ENCODE results near the gene CARMIL1. TPM values are rescaled to one million over a fixed set of nuclear protein-coding genes. Genes with fewer than 3 reads are reported as not detected.

CARMIL1 gene
- polyA plus RNA-seq (ENCODE audit: insufficient read length), result 2.4 TPM

- DNase-seq, result peak; percentile 90
These were observed at the start of gene CARMIL1 for GRCh38 chr6:25278914-25279747. Gene CARMIL1, plus strand, starts transcription at chr6:25279374. Its CDS starts 422 bp downstream, at chr6:25279796.

GRCh38 chr6:25229671-25230321 lies 49.4 kb upstream of the CARMIL1 start:
- no peak for DNase-seq

- DNase-seq, result peak; percentile 59
These were observed 46.7 kb upstream of the CARMIL1 start for GRCh38 chr6:25232479-25232878.

GRCh38 chr6:25233226-25233625 lies 45.9 kb upstream of the CARMIL1 start:
- DNase-seq, result no peak

- DNase-seq, result no peak
These were observed 41.6 kb upstream of the CARMIL1 start for GRCh38 chr6:25237579-25237978.

- DNase-seq, result no peak
These were observed 40.1 kb upstream of the CARMIL1 start for GRCh38 chr6:25239059-25239458.

- no peak for DNase-seq
These were observed 39.7 kb upstream of the CARMIL1 start for GRCh38 chr6:25239498-25239897.

GRCh38 chr6:25242567-25242966 lies 36.6 kb upstream of the CARMIL1 start:
- DNase-seq, result no peak

GRCh38 chr6:25244865-25245264 lies 34.3 kb upstream of the CARMIL1 start:
- DNase-seq, result no peak

GRCh38 chr6:25248123-25248522 lies 31.1 kb upstream of the CARMIL1 start:
- no peak for DNase-seq

GRCh38 chr6:25249133-25249532 lies 30.0 kb upstream of the CARMIL1 start:
- DNase-seq, result no peak

- no peak for DNase-seq
These were observed 28.3 kb upstream of the CARMIL1 start for GRCh38 chr6:25250878-25251277.

- DNase-seq, result no peak
These were observed 27.7 kb upstream of the CARMIL1 start for GRCh38 chr6:25251426-25251825.

GRCh38 chr6:25253351-25253750 lies 25.8 kb upstream of the CARMIL1 start:
- no peak for DNase-seq

- DNase-seq, result no peak
These were observed 24.5 kb upstream of the CARMIL1 start for GRCh38 chr6:25254671-25255070.

GRCh38 chr6:25257686-25258348 lies 21.4 kb upstream of the CARMIL1 start:
- no peak for DNase-seq

GRCh38 chr6:25259756-25260155 lies 19.4 kb upstream of the CARMIL1 start:
- DNase-seq, result no peak

GRCh38 chr6:25263657-25264056 lies 15.5 kb upstream of the CARMIL1 start:
- DNase-seq, result peak; percentile 28

GRCh38 chr6:25266456-25267100 lies 12.6 kb upstream of the CARMIL1 start:
- DNase-seq, result peak; percentile 71

GRCh38 chr6:25267662-25268061 lies 11.5 kb upstream of the CARMIL1 start:
- no peak for DNase-seq

GRCh38 chr6:25270559-25270958 lies 8.6 kb upstream of the CARMIL1 start:
- no peak for DNase-seq

- DNase-seq, result no peak
These were observed 3.7 kb upstream of the CARMIL1 start for GRCh38 chr6:25275436-25275835.

GRCh38 chr6:25277386-25277785 lies 1.8 kb upstream of the CARMIL1 start:
- no peak for DNase-seq

Measured in hindlimb muscle (tissue), 1 donor.